ENCODE measurements around the gene GPR107. TPM values are rescaled to one million over a fixed set of nuclear protein-coding genes. Genes with fewer than 3 reads are reported as not detected.
A peak's percentile ranks its signal among the peaks of the same experiment; 100 is the strongest.

Gene GPR107
- total RNA-seq, 3 donors from 2014 or later, result 15.9 to 21.7 (median 17.9) TPM

DNA sequence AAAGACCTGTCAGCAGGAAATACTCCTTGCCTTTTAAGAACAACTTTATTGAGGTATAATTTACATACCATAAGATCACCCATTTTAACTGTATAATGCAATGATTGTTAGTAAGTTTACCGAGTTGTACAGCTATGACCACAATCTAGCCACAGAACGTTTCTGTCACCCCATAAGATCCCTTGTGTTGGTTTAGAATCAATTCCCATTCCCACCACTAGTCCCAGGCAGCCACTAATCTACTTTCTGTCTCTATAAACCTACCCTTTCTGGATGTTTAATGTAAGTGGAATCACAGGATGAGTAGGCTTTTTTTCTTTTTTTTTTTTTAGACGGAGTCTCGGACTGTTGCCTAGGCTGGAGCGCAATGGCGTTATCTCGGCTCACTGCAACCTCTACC, 4.4 kb downstream of the GPR107 start:
- no peak for DNase-seq

GRCh38 chr9:130058887-130059286, 5.2 kb downstream of the GPR107 start:
- Mint-ChIP-seq H3K9me3 (no peaks in the 10 kb centered on the region), H3K4me1 (ENCODE audit: low read depth) (peaks cover 25% of the 10 kb centered on the region), H3K36me3 (ENCODE audit: insufficient read depth) (peaks cover 12% of the 10 kb centered on the region), H3K27me3 (ENCODE audit: low read depth) (no peaks in the 10 kb centered on the region), H3K4me3 (no peak overlapping the region)
- no peak for DNase-seq
- ATAC-seq, result no peak

More for the DNA sequence above, 4.4 kb downstream of the GPR107 start:
- H3K4me1 Mint-ChIP-seq (ENCODE audit: low read depth), result peaks cover 25% of the 10 kb centered on the region
- H3K27me3 Mint-ChIP-seq (ENCODE audit: low read depth), result no peaks in the 10 kb centered on the region
- no peaks in the 10 kb centered on the region for H3K9me3 Mint-ChIP-seq
- peaks cover 12% of the 10 kb centered on the region for H3K36me3 Mint-ChIP-seq (ENCODE audit: insufficient read depth)
- no peak overlapping the region for H3K4me3 Mint-ChIP-seq
- peak; percentile 12 to 32 for ATAC-seq

GRCh38 chr9:130060296-130060695, 6.6 kb downstream of the GPR107 start:
- H3K9me3 Mint-ChIP-seq, result no peaks in the 10 kb centered on the region
- H3K36me3 Mint-ChIP-seq (ENCODE audit: insufficient read depth), result peaks cover 15% of the 10 kb centered on the region
- H3K27me3 Mint-ChIP-seq (ENCODE audit: low read depth), result no peaks in the 10 kb centered on the region
- no peak overlapping the region for H3K4me3 Mint-ChIP-seq
- H3K4me1 Mint-ChIP-seq (ENCODE audit: low read depth), result peaks cover 22% of the 10 kb centered on the region
- ATAC-seq (no peak), DNase-seq (no peak)

- Mint-ChIP-seq H3K27me3 (ENCODE audit: low read depth) (no peaks in the 10 kb centered on the region), H3K4me1 (ENCODE audit: low read depth) (peaks cover 22% of the 10 kb centered on the region), H3K9me3 (no peaks in the 10 kb centered on the region), H3K36me3 (ENCODE audit: insufficient read depth) (peaks cover 15% of the 10 kb centered on the region), H3K4me3 (no peak overlapping the region)
- ATAC-seq (no peak), DNase-seq (no peak)
These were observed 9.0 kb downstream of the GPR107 start for GRCh38 chr9:130062750-130063149.

- no peak overlapping the region for H3K4me3 Mint-ChIP-seq
- no peaks in the 10 kb centered on the region for H3K9me3 Mint-ChIP-seq
- peaks cover 9% of the 10 kb centered on the region for H3K36me3 Mint-ChIP-seq (ENCODE audit: insufficient read depth)
- H3K4me1 Mint-ChIP-seq (ENCODE audit: low read depth), result peaks cover 26% of the 10 kb centered on the region
- no peaks in the 10 kb centered on the region for H3K27me3 Mint-ChIP-seq (ENCODE audit: low read depth)
- DNase-seq (no peak), ATAC-seq (no peak)
These were observed 10.9 kb downstream of the GPR107 start for GRCh38 chr9:130064621-130065020.

- no peak for DNase-seq
- ATAC-seq, result no peak
- peaks cover 24% of the 10 kb centered on the region for H3K4me1 Mint-ChIP-seq (ENCODE audit: low read depth)
- no peaks in the 10 kb centered on the region for H3K27me3 Mint-ChIP-seq (ENCODE audit: low read depth)
- H3K36me3 Mint-ChIP-seq (ENCODE audit: insufficient read depth), result peaks cover 5% of the 10 kb centered on the region
- no peaks in the 10 kb centered on the region for H3K9me3 Mint-ChIP-seq
- no peak overlapping the region for H3K4me3 Mint-ChIP-seq
These were observed 15.3 kb downstream of the GPR107 start for GRCh38 chr9:130069048-130069447.

DNA sequence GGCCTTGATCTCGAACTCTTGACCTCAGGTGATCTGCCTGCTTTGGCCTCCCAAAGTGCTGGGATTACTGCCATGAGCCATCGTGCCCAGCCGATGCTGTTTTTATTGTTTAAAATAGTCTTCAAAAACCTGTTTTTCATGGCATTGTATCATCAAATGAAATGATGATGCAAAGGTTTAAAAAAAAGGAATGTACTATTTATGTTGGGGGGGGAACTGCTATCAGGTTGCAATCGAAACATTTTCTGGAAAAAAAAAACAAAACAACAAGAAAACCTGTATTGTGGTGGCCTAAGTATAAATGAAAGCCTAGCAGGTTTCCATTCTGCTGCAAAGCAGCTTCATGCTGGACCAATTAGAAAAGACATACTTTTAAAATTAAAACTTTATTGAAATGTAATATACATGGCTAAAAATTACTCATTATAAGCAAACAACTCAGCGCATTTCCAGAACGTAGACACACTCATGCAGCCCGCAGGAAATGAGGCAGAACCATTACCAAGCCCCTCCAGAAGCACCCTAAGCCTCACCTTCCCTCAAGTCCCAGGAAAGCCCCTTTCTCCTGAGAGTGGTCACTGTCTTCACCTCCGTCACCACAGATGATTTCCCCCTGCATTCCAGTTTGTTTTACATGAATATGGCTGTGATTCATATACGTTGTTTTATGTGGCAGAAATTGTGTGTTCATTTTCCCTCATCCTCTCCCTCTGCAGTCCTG, 19.0 kb downstream of the GPR107 start:
- Mint-ChIP-seq H3K9me3 (no peaks in the 10 kb centered on the region), H3K4me1 (ENCODE audit: low read depth) (peaks cover 23% of the 10 kb centered on the region), H3K27me3 (ENCODE audit: low read depth) (no peaks in the 10 kb centered on the region), H3K36me3 (ENCODE audit: insufficient read depth) (peaks cover 12% of the 10 kb centered on the region), H3K4me3 (no peak overlapping the region)
- DNase-seq (no peak), ATAC-seq (peak; percentile 46 to 66)

- ATAC-seq, result no peak
- no peak overlapping the region for H3K4me3 Mint-ChIP-seq
- DNase-seq, result no peak
- peaks cover 15% of the 10 kb centered on the region for H3K36me3 Mint-ChIP-seq (ENCODE audit: insufficient read depth)
- peaks cover 22% of the 10 kb centered on the region for H3K4me1 Mint-ChIP-seq (ENCODE audit: low read depth)
- no peaks in the 10 kb centered on the region for H3K27me3 Mint-ChIP-seq (ENCODE audit: low read depth)
- H3K9me3 Mint-ChIP-seq, result no peaks in the 10 kb centered on the region
These were observed 19.7 kb downstream of the GPR107 start for GRCh38 chr9:130073373-130073772.

- ATAC-seq (no peak), DNase-seq (no peak)
- H3K4me1 Mint-ChIP-seq (ENCODE audit: low read depth), result peaks cover 3% of the 10 kb centered on the region
- no peak overlapping the region for H3K4me3 Mint-ChIP-seq
- no peaks in the 10 kb centered on the region for H3K9me3 Mint-ChIP-seq
- H3K27me3 Mint-ChIP-seq (ENCODE audit: low read depth), result no peaks in the 10 kb centered on the region
- H3K36me3 Mint-ChIP-seq (ENCODE audit: insufficient read depth), result peaks cover 21% of the 10 kb centered on the region
These were observed 24.8 kb downstream of the GPR107 start for GRCh38 chr9:130078547-130078946.

- no peaks in the 10 kb centered on the region for H3K4me1 Mint-ChIP-seq (ENCODE audit: low read depth)
- H3K9me3 Mint-ChIP-seq, result no peaks in the 10 kb centered on the region
- ATAC-seq (no peak), DNase-seq (no peak)
- no peaks in the 10 kb centered on the region for H3K27me3 Mint-ChIP-seq (ENCODE audit: low read depth)
- H3K36me3 Mint-ChIP-seq (ENCODE audit: insufficient read depth), result peaks cover 18% of the 10 kb centered on the region
- H3K4me3 Mint-ChIP-seq, result no peak overlapping the region
These were observed 30.6 kb downstream of the GPR107 start for GRCh38 chr9:130084337-130084736.

DNA sequence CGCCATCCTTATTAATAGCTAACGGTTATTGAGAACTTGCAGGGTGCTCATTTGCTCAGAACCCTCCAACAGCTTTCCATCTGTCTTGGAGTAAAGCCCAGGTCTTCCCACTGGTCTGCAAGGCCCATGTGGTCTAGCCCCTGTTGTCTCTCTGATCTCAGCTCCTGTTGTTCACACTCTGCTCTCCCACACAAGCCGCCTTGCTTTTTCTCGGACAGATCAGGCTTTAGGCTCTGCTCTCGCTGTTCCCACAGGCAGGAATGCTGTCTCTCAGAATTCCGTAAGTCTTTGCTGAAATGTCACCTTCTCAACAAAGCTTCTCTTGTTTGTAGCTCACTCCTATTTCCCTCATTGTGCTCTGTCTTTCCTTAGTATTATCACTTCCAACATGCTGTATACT, 34.3 kb downstream of the GPR107 start:
- no peak for DNase-seq
- Mint-ChIP-seq H3K4me3 (no peak overlapping the region), H3K4me1 (ENCODE audit: low read depth) (no peaks in the 10 kb centered on the region), H3K9me3 (no peaks in the 10 kb centered on the region), H3K36me3 (ENCODE audit: insufficient read depth) (peaks cover 26% of the 10 kb centered on the region), H3K27me3 (ENCODE audit: low read depth) (no peaks in the 10 kb centered on the region)
- no peak for ATAC-seq

GRCh38 chr9:130089141-130089540, 35.4 kb downstream of the GPR107 start:
- Mint-ChIP-seq H3K9me3 (no peaks in the 10 kb centered on the region), H3K4me3 (no peak overlapping the region), H3K36me3 (ENCODE audit: insufficient read depth) (peaks cover 26% of the 10 kb centered on the region)

DNA sequence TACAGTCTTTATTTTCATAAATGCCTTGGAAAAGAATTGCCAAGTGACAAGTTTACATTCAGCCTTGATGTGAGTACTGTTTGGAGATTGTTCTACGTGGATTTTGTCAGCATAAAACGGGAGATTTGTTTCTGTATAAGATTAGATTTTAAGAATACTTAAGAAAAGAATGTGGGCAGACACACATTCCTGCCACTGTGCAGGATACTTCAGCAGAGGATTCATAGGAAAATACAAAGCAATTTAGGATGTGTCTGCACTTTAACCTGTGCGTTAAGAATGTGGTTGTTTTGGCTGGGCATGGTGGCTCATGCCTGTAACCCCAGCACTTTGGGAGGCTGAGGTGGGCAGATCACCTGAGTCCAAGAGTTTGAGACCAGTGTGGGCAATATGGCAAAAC, 37.2 kb downstream of the GPR107 start:
- Mint-ChIP-seq H3K4me1 (ENCODE audit: low read depth) (peaks cover 6% of the 10 kb centered on the region), H3K4me3 (no peak overlapping the region), H3K27me3 (ENCODE audit: low read depth) (no peaks in the 10 kb centered on the region), H3K9me3 (no peaks in the 10 kb centered on the region), H3K36me3 (ENCODE audit: insufficient read depth) (peaks cover 30% of the 10 kb centered on the region)
- ATAC-seq (no peak), DNase-seq (no peak)

More at GRCh38 chr9:130089141-130089540, 35.4 kb downstream of the GPR107 start:
- Mint-ChIP-seq H3K27me3 (ENCODE audit: low read depth) (no peaks in the 10 kb centered on the region), H3K4me1 (ENCODE audit: low read depth) (no peaks in the 10 kb centered on the region)
- ATAC-seq (no peak), DNase-seq (no peak)

GRCh38 chr9:130092910-130093309, 39.2 kb downstream of the GPR107 start:
- ATAC-seq, result no peak
- H3K27me3 Mint-ChIP-seq (ENCODE audit: low read depth), result no peaks in the 10 kb centered on the region
- H3K4me3 Mint-ChIP-seq, result no peak overlapping the region
- H3K4me1 Mint-ChIP-seq (ENCODE audit: low read depth), result peaks cover 6% of the 10 kb centered on the region
- no peaks in the 10 kb centered on the region for H3K9me3 Mint-ChIP-seq
- peaks cover 24% of the 10 kb centered on the region for H3K36me3 Mint-ChIP-seq (ENCODE audit: insufficient read depth)
- no peak for DNase-seq

- Mint-ChIP-seq H3K9me3 (no peaks in the 10 kb centered on the region), H3K27me3 (ENCODE audit: low read depth) (no peaks in the 10 kb centered on the region), H3K4me3 (no peak overlapping the region), H3K4me1 (ENCODE audit: low read depth) (peaks cover 12% of the 10 kb centered on the region), H3K36me3 (ENCODE audit: insufficient read depth) (peaks cover 20% of the 10 kb centered on the region)
- DNase-seq, result no peak
- no peak for ATAC-seq
These were observed 42.2 kb downstream of the GPR107 start for GRCh38 chr9:130095872-130096271.
